Prostate gland (tissue), 2 donors: ENCODE data around the gene PEX26. TPM values are rescaled to one million over a fixed set of nuclear protein-coding genes. Genes with fewer than 3 reads are reported as not detected.
A peak's percentile ranks its signal among the peaks of the same experiment; 100 is the strongest.
"Not testable (repeated sequence)": the region's sequence is repeated elsewhere in the genome, so short reads cannot be mapped to it uniquely, and the experiment has no call there.

Source experiments
- DNase-seq: peaks from one replicate; pipeline ENCODE4 v3.0.0-alpha.2; 2019; ENCODE audit warnings: low spot score
- H3K27ac ChIP-seq, 2 donors: fragments of 200-600 bp; sonication (generic); 2 replicates each; pipeline ENCODE4 v1.5.1; 2017 to 2019
- H3K27me3 ChIP-seq: fragments of 200-600 bp; sonication (generic); replicated peaks from 2 replicates; pipeline ENCODE4 v1.5.1; 2019; ENCODE audit not compliant: insufficient read depth
- H3K36me3 ChIP-seq, 2 donors: fragments of 200-600 bp; sonication (generic); 1 replicate in 1 of 2; 2 replicates in 1 of 2; pipeline versions ENCODE4 v1.5.1 to v1.8.1; 2017 to 2019
- H3K4me1 ChIP-seq: fragments of 200-600 bp; sonication (generic); replicated peaks from 2 replicates; pipeline ENCODE4 v1.5.1; 2019
- H3K4me3 ChIP-seq, 2 donors: fragments of 200-600 bp; sonication (generic); 2 replicates each; pipeline ENCODE4 v1.5.1; 2017 to 2019
- H3K9me3 ChIP-seq: fragments of 200-600 bp; sonication (generic); 2 replicates; pipeline ENCODE4 v1.5.1; 2017
- CTCF ChIP-seq, 4 experiments: fragments of 200-600 bp in 2 of 4; fragments of 450-650 bp in 2 of 4; sonication (generic) in 2 of 4; IDR thresholded peaks; 1 replicate in 3 of 4; 2 replicates in 1 of 4; pipeline ENCODE4 v1.5.1; 2016 to 2019; ENCODE audit warnings: antibody characterized with exemption in 4 of 4, mild to moderate bottlenecking in 2 of 4, moderate library complexity in 2 of 4
- POLR2A ChIP-seq: fragments of 450-650 bp; IDR thresholded peaks from one replicate; pipeline ENCODE4 v1.6.1; 2016; ENCODE audit warnings: antibody characterized with exemption, mild to moderate bottlenecking
- POLR2AphosphoS5 ChIP-seq: sonication (generic); formaldehyde crosslinking; IDR thresholded peaks from one replicate; pipeline ENCODE4 v1.6.1; 2017; ENCODE audit warnings: antibody characterized with exemption
- WGBS: methylation state at CpG from one replicate; pipeline ENCODE4 v1.1.5; 2018; 5-methylcytosine and 5-hydroxymethylcytosine counted together
- intact Hi-C: fragments of 100-400 bp; cut with DNase I; formaldehyde crosslinking; loops from one replicate; pipeline ENCODE4 v1.14.2; 2022
- total RNA-seq, 2 donors: library from RNA; depleted of rRNA; stranded (reverse); fragments of >200 nt; gene quantifications; one replicate each; pipeline ENCODE4 v1.1.0, GENCODE V29; 2016

The PEX26 gene
- total RNA-seq, 2 donors from 2014 or later, result 34.7 to 38.2 TPM

- intact Hi-C loops, result no loop called here
- Histone ChIP-seq H3K9me3 (no peaks in the 10 kb centered on the region), H3K4me1 (peaks cover 4% of the 10 kb centered on the region), H3K27ac (peak overlapping the region; percentile 78 to 83), H3K36me3 (no peaks in the 10 kb centered on the region), H3K4me3 (no peak overlapping the region), H3K27me3 (no peaks in the 10 kb centered on the region)
- DNase-seq, result peak; percentile 86
- WGBS, result 26% methylated on average over 5 of the region's 5 CpGs
- peak; percentile 90 for TF ChIP-seq POLR2AphosphoS5
- no peak for TF ChIP-seq POLR2A
- no peak for TF ChIP-seq CTCF (IDR thresholded peaks at IDR 0.05)
Observed at GRCh38 chr22:18050065-18050464, 27.7 kb upstream of the PEX26 start.

GRCh38 chr22:18051113-18051512 is 26.7 kb upstream of the PEX26 start:
- H3K4me3 ChIP-seq, DNase-seq, H3K27me3 ChIP-seq, H3K9me3 ChIP-seq, H3K36me3 ChIP-seq, intact Hi-C loops: not testable (repeated sequence)
- Histone ChIP-seq H3K4me1 (peaks cover 13% of the 10 kb centered on the region), H3K27ac (peak overlapping the region; percentile 78 to 83)
- WGBS, result 85% methylated on average over 12 of the region's 12 CpGs

- H3K9me3 ChIP-seq, H3K36me3 ChIP-seq, DNase-seq, H3K27me3 ChIP-seq, H3K27ac ChIP-seq, H3K4me3 ChIP-seq, intact Hi-C loops: not testable (repeated sequence)
- WGBS, result 96% methylated on average over 32 of the region's 49 CpGs
- H3K4me1 ChIP-seq, result peaks cover 22% of the 10 kb centered on the region
Observed at GRCh38 chr22:18053216-18053946, 24.4 kb upstream of the PEX26 start.

- H3K4me1 ChIP-seq, result peaks cover 18% of the 10 kb centered on the region
- no peaks in the 10 kb centered on the region for H3K9me3 ChIP-seq
- TF ChIP-seq CTCF (IDR thresholded peaks at IDR 0.05) (no peak), POLR2AphosphoS5 (no peak), POLR2A (no peak)
- no peaks in the 10 kb centered on the region for H3K27me3 ChIP-seq
- 85% methylated on average over 7 of the region's 7 CpGs for WGBS
- DNase-seq, result no peak
- H3K36me3 ChIP-seq, result no peaks in the 10 kb centered on the region
- peak overlapping the region; percentile 82 to 97 for H3K27ac ChIP-seq
- intact Hi-C loops, result no loop called here
- no peak overlapping the region for H3K4me3 ChIP-seq
Observed at GRCh38 chr22:18055619-18056160, 22.1 kb upstream of the PEX26 start.

GRCh38 chr22:18056161-18056666 is 21.6 kb upstream of the PEX26 start:
- Histone ChIP-seq H3K36me3 (no peaks in the 10 kb centered on the region), H3K4me3 (no peak overlapping the region), H3K9me3 (no peaks in the 10 kb centered on the region), H3K27ac (peak overlapping the region; percentile 82 to 97), H3K4me1 (peaks cover 18% of the 10 kb centered on the region), H3K27me3 (no peaks in the 10 kb centered on the region)
- WGBS, result 53% methylated on average over 4 of the region's 4 CpGs
- DNase-seq, result no peak
- TF ChIP-seq POLR2A (no peak), POLR2AphosphoS5 (peak; percentile 86)
- intact Hi-C loops, result no loop called here

GRCh38 chr22:18056807-18057474 is 20.8 kb upstream of the PEX26 start:
- Histone ChIP-seq H3K27ac (peak overlapping the region; percentile 82 to 97), H3K36me3 (no peaks in the 10 kb centered on the region), H3K9me3 (no peaks in the 10 kb centered on the region), H3K4me1 (peaks cover 18% of the 10 kb centered on the region), H3K27me3 (no peaks in the 10 kb centered on the region), H3K4me3 (no peak overlapping the region)
- 80% methylated on average over 10 of the region's 10 CpGs for WGBS
- no peak for TF ChIP-seq CTCF (IDR thresholded peaks at IDR 0.05)
- no peak for TF ChIP-seq POLR2AphosphoS5
- TF ChIP-seq POLR2A, result no peak
- no peak for DNase-seq
- intact Hi-C loops, result no loop called here
